ENCODE results near the gene KMT5C.

The KMT5C gene

DNA sequence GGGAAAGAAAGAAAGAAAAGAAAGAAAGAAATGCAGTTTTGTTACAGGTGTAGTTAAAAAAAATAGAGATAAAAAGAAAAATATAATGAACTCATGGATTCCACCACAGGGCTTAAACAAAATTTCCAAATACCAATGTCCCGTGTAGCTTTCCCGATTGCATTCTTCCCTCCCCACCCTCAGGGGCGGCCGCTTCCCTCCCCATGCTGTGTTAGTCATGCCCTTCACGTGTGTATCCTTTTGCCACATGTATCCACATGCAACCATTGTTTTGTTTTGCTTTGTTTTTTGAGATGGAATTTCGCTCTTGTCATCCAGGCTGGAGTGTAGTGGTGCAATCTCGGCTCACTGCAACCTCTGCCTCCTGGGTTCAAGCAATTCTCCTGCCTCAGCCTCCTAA lies 3.6 kb upstream of the KMT5C start:
- Histone ChIP-seq H3K4me1 (ENCODE audit: control insufficient read depth, insufficient read depth, low read length) (peaks cover 12% of the 10 kb centered on the region), H3K4me3 (ENCODE audit: low read depth, low read length) (no peak overlapping the region), H3K9me3 (ENCODE audit: control insufficient read depth, insufficient read depth, low read depth, low read length) (no peaks in the 10 kb centered on the region), H3K27ac (ENCODE audit: extremely low read depth, low read depth, low read length) (no peak overlapping the region), H3K36me3 (ENCODE audit: control insufficient read depth in 2 of 2, insufficient read depth in 1 of 2, low read length in 2 of 2) (no peaks in the 10 kb centered on the region; a peak in 1 of 3 replicates)
- ChIA-PET POLR2A (no interaction called here), CTCF (interaction anchor here (1.9 kb wide), 1 partner anchor 34 kb away, joined by 11 read pairs; no protein-coding TSS in a partner anchor)
- TF ChIP-seq GFI1B (tag by site-specific recombination; IDR thresholded peaks at IDR 0.05) (no peak), REPIN1 (tag by site-specific recombination; IDR thresholded peaks at IDR 0.05; ENCODE audit: low read depth) (no peak), ZNF596 (tag by site-specific recombination; IDR thresholded peaks at IDR 0.05) (no peak), ZNF639 (tag by site-specific recombination; IDR thresholded peaks at IDR 0.05) (no peak), ZNF2 (tag by site-specific recombination; IDR thresholded peaks at IDR 0.05) (no peak), ZNF768 (tag by site-specific recombination; IDR thresholded peaks at IDR 0.05) (no peak), ZNF175 (tag by site-specific recombination; IDR thresholded peaks at IDR 0.05) (no peak), GLI4 (tag by site-specific recombination; IDR thresholded peaks at IDR 0.05) (no peak), INSM2 (tag by site-specific recombination; IDR thresholded peaks at IDR 0.05) (no peak), BCL11B (tag by site-specific recombination; IDR thresholded peaks at IDR 0.05; ENCODE audit: low read depth) (no peak), ZNF544 (tag by site-specific recombination; IDR thresholded peaks at IDR 0.05) (no peak), ZNF335 (tag by site-specific recombination; conservative IDR thresholded peaks at IDR 0.05) (no peak), ZSCAN16 (tag by site-specific recombination; IDR thresholded peaks at IDR 0.05) (no peak), ZNF248 (tag by site-specific recombination; IDR thresholded peaks at IDR 0.05) (no peak), EGR2 (tag by site-specific recombination; IDR thresholded peaks at IDR 0.05; ENCODE audit: low read depth) (no peak)
- TF ChIP-seq, protein P1, sequence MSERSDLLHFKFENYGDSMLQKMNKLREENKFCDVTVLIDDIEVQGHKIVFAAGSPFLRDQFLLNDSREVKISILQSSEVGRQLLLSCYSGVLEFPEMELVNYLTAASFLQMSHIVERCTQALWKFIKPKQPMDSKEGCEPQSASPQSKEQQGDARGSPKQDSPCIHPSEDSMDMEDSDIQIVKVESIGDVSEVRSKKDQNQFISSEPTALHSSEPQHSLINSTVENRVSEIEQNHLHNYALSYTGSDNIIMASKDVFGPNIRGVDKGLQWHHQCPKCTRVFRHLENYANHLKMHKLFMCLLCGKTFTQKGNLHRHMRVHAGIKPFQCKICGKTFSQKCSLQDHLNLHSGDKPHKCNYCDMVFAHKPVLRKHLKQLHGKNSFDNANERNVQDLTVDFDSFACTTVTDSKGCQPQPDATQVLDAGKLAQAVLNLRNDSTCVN (tag by site-specific recombination; optimal IDR thresholded peaks at IDR 0.05): no peak
- TF ChIP-seq, protein P2, sequence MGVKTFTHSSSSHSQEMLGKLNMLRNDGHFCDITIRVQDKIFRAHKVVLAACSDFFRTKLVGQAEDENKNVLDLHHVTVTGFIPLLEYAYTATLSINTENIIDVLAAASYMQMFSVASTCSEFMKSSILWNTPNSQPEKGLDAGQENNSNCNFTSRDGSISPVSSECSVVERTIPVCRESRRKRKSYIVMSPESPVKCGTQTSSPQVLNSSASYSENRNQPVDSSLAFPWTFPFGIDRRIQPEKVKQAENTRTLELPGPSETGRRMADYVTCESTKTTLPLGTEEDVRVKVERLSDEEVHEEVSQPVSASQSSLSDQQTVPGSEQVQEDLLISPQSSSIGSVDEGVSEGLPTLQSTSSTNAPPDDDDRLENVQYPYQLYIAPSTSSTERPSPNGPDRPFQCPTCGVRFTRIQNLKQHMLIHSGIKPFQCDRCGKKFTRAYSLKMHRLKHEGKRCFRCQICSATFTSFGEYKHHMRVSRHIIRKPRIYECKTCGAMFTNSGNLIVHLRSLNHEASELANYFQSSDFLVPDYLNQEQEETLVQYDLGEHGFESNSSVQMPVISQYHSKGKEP (tag by site-specific recombination; IDR thresholded peaks at IDR 0.05): no peak
- TF ChIP-seq, protein P3, sequence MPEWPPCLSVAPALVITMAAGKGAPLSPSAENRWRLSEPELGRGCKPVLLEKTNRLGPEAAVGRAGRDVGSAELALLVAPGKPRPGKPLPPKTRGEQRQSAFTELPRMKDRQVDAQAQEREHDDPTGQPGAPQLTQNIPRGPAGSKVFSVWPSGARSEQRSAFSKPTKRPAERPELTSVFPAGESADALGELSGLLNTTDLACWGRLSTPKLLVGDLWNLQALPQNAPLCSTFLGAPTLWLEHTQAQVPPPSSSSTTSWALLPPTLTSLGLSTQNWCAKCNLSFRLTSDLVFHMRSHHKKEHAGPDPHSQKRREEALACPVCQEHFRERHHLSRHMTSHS (tag by site-specific recombination; IDR thresholded peaks at IDR 0.05): no peak
